Neural cell (in vitro differentiated cells): Measurements from ENCODE around the gene DDX47. TPM values are rescaled to one million over a fixed set of nuclear protein-coding genes. Genes with fewer than 3 reads are reported as not detected.

Experiments
- H2AFZ ChIP-seq: fragments of 200-600, 300-800 bp; sonication (generic), shearing (Covaris generic); 2 replicates; pipeline ENCODE4 v1.6.0; 2014; ENCODE audit warnings: low read depth, mild to moderate bottlenecking, antibody characterized with exemption, low read length, moderate library complexity
- H3F3A ChIP-seq: fragments of 200-600 bp; shearing (Covaris generic); 2 replicates; pipeline ENCODE4 v1.6.1; 2016; ENCODE audit warnings: mild to moderate bottlenecking, moderate library complexity, mixed read lengths, antibody characterized with exemption, low read length; ENCODE audit not compliant: insufficient read depth, poor library complexity, severe bottlenecking
- H3K27ac ChIP-seq: fragments of 200-600, 300-800 bp; sonication (generic), shearing (Covaris generic); 2 replicates; pipeline ENCODE4 v1.5.1; 2014; ENCODE audit warnings: mild to moderate bottlenecking, low read length, moderate library complexity
- H3K27me3 ChIP-seq: fragments of 300-800, 200-600 bp; sonication (generic), shearing (Covaris generic); 2 replicates; pipeline ENCODE4 v1.6.0; 2014; ENCODE audit warnings: mild to moderate bottlenecking, low read depth, low read length, moderate library complexity; ENCODE audit not compliant: insufficient read depth
- H3K36me3 ChIP-seq: fragments of 300-800, 200-600 bp; sonication (generic), shearing (Covaris generic); 2 replicates; pipeline ENCODE4 v1.5.1; 2014; ENCODE audit warnings: mild to moderate bottlenecking, antibody characterized with exemption, low read length, moderate library complexity; ENCODE audit not compliant: insufficient read depth
- H3K4me2 ChIP-seq: fragments of 300-800, 200-600 bp; sonication (generic), shearing (Covaris generic); 2 replicates; pipeline ENCODE4 v1.6.0; 2014; ENCODE audit warnings: mild to moderate bottlenecking, low read length
- H3K4me3 ChIP-seq: fragments of 300-800, 200-600 bp; sonication (generic), shearing (Covaris generic); 2 replicates; pipeline ENCODE4 v1.5.1; 2014; ENCODE audit warnings: mild to moderate bottlenecking, low read length, moderate library complexity
- H3K79me2 ChIP-seq: fragments of 200-600 bp; shearing (Covaris generic); replicated peaks from 2 replicates; pipeline ENCODE4 v1.6.0; 2014; ENCODE audit warnings: mild to moderate bottlenecking, low read length, moderate library complexity; ENCODE audit not compliant: insufficient read depth
- H3K9ac ChIP-seq: fragments of 300-800, 200-600 bp; sonication (generic), shearing (Covaris generic); 2 replicates; pipeline ENCODE4 v1.6.1; 2016; ENCODE audit warnings: mild to moderate bottlenecking, low read length, mixed read lengths
- H3K9me2 ChIP-seq: fragments of 200-600 bp; shearing (Covaris generic); 2 replicates; pipeline ENCODE4 v1.6.1; 2016; ENCODE audit warnings: mild to moderate bottlenecking, low read length, mixed read lengths; ENCODE audit not compliant: insufficient read depth
- H3K9me3 ChIP-seq: fragments of 200-600, 300-800 bp; sonication (generic), shearing (Covaris generic); 2 replicates; pipeline ENCODE4 v1.6.1; 2016; ENCODE audit warnings: mild to moderate bottlenecking, mixed run types, low read length, moderate library complexity, mixed read lengths
- H4K20me1 ChIP-seq: fragments of 200-600 bp; shearing (Covaris generic); 2 replicates; pipeline ENCODE4 v1.6.1; 2016; ENCODE audit warnings: mild to moderate bottlenecking, mixed run types; ENCODE audit not compliant: insufficient read depth
- CTCF ChIP-seq: fragments of 450-650 bp; IDR thresholded peaks from 2 replicates; pipeline ENCODE4 v1.5.1; 2014; ENCODE audit warnings: antibody characterized with exemption, mild to moderate bottlenecking, moderate library complexity; ENCODE audit not compliant: poor library complexity, severe bottlenecking
- EP300 ChIP-seq: fragments of 450-650 bp; conservative IDR thresholded peaks from 2 replicates; pipeline ENCODE4 v1.6.1; 2014; ENCODE audit warnings: antibody characterized with exemption, mild to moderate bottlenecking, moderate library complexity; ENCODE audit not compliant: poor library complexity, severe bottlenecking
- EZH2 ChIP-seq: fragments of 200-600, 300-800 bp; shearing (Covaris generic), sonication (generic); IDR thresholded peaks from 2 replicates; pipeline ENCODE4 v1.6.1; 2014; ENCODE audit warnings: antibody characterized with exemption, low read length, borderline replicate concordance, mild to moderate bottlenecking; ENCODE audit not compliant: insufficient read depth, poor library complexity, severe bottlenecking
- MXI1 ChIP-seq: fragments of 450-650 bp; conservative IDR thresholded peaks from 2 replicates; pipeline ENCODE4 v1.6.1; 2014; ENCODE audit warnings: antibody characterized with exemption, mild to moderate bottlenecking; ENCODE audit not compliant: poor library complexity, severe bottlenecking
- POLR2AphosphoS5 ChIP-seq: IDR thresholded peaks from 2 replicates; pipeline ENCODE4 v1.6.1; 2012
- RAD21 ChIP-seq: fragments of 450-650 bp; conservative IDR thresholded peaks from 2 replicates; pipeline ENCODE4 v1.6.1; 2014; ENCODE audit warnings: antibody characterized with exemption, mild to moderate bottlenecking, moderate library complexity
- SMC3 ChIP-seq: fragments of 450-650 bp; conservative IDR thresholded peaks from 2 replicates; pipeline ENCODE4 v1.6.1; 2014; ENCODE audit warnings: antibody characterized with exemption, mild to moderate bottlenecking, moderate library complexity; ENCODE audit not compliant: poor library complexity
- TAF1 ChIP-seq: IDR thresholded peaks from 2 replicates; pipeline ENCODE4 v1.6.1; 2012; ENCODE audit warnings: low read depth
- polyA plus RNA-seq: library from polyadenylated mRNA; depleted of rRNA; stranded (reverse); fragments of >200 nt; gene quantifications from 2 replicates; pipeline ENCODE4 v1.2.3, GENCODE V29; 2014
- TF ChIP-seq, protein P1 (sequence below): IDR thresholded peaks from 2 replicates; pipeline ENCODE4 v1.6.1; 2012; ENCODE audit warnings: borderline replicate concordance

DDX47 gene
- polyA plus RNA-seq, 1 donor from 2014 or later: 97.6 TPM

GRCh38 chr12:12853435-12853834 lies 40.3 kb downstream of the DDX47 start:
- Histone ChIP-seq H3K9ac (no peak overlapping the region), H3F3A (no peaks in the 10 kb centered on the region), H4K20me1 (no peaks in the 10 kb centered on the region), H3K79me2 (no peaks in the 10 kb centered on the region), H3K4me3 (no peak overlapping the region), H3K36me3 (no peaks in the 10 kb centered on the region), H3K27me3 (no peaks in the 10 kb centered on the region), H3K27ac (no peak overlapping the region), H3K9me2 (no peaks in the 10 kb centered on the region), H2AFZ (no peak overlapping the region), H3K4me2 (no peak overlapping the region), H3K9me3 (no peaks in the 10 kb centered on the region)
- TF ChIP-seq POLR2AphosphoS5 (no peak), EP300 (no peak), TAF1 (no peak), CTCF (no peak), MXI1 (no peak), EZH2 (no peak), SMC3 (no peak), RAD21 (no peak)
- TF ChIP-seq, protein P1, sequence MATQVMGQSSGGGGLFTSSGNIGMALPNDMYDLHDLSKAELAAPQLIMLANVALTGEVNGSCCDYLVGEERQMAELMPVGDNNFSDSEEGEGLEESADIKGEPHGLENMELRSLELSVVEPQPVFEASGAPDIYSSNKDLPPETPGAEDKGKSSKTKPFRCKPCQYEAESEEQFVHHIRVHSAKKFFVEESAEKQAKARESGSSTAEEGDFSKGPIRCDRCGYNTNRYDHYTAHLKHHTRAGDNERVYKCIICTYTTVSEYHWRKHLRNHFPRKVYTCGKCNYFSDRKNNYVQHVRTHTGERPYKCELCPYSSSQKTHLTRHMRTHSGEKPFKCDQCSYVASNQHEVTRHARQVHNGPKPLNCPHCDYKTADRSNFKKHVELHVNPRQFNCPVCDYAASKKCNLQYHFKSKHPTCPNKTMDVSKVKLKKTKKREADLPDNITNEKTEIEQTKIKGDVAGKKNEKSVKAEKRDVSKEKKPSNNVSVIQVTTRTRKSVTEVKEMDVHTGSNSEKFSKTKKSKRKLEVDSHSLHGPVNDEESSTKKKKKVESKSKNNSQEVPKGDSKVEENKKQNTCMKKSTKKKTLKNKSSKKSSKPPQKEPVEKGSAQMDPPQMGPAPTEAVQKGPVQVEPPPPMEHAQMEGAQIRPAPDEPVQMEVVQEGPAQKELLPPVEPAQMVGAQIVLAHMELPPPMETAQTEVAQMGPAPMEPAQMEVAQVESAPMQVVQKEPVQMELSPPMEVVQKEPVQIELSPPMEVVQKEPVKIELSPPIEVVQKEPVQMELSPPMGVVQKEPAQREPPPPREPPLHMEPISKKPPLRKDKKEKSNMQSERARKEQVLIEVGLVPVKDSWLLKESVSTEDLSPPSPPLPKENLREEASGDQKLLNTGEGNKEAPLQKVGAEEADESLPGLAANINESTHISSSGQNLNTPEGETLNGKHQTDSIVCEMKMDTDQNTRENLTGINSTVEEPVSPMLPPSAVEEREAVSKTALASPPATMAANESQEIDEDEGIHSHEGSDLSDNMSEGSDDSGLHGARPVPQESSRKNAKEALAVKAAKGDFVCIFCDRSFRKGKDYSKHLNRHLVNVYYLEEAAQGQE: no peak

DNA sequence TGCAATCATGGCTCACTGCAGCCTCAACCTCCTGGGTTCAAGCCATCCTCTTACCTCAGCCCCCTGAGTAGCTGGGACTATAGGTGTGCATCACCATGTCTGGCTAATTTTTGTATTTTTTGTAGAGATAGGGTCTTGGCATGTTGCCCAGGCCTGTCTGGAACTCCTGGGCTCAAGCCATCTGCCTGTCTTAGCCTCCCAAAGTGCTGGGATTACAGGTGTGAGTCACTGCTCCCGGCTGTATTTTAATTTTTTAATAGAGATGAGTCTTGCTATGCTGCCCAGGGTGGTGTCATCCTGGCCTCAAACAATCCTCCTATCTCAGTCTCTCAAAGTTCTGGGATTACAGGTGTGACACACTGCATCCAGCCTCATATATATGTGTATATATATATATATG lies 46.5 kb downstream of the DDX47 start:
- H3K9me3 ChIP-seq: no peaks in the 10 kb centered on the region
- H3K79me2 ChIP-seq: no peaks in the 10 kb centered on the region

More for the DNA sequence above, 46.5 kb downstream of the DDX47 start:
- TF ChIP-seq POLR2AphosphoS5 (no peak), EP300 (no peak), CTCF (no peak), MXI1 (no peak), SMC3 (no peak), TAF1 (no peak), RAD21 (no peak), EZH2 (no peak)
- TF ChIP-seq, protein P1: no peak
- no peak overlapping the region for H3K9ac ChIP-seq
- H3K27me3 ChIP-seq: no peaks in the 10 kb centered on the region
- H3K4me3 ChIP-seq: no peak overlapping the region
- no peaks in the 10 kb centered on the region for H3F3A ChIP-seq
- no peak overlapping the region for H2AFZ ChIP-seq
- no peaks in the 10 kb centered on the region for H3K36me3 ChIP-seq
- H3K27ac ChIP-seq: no peak overlapping the region
- no peak overlapping the region for H3K4me2 ChIP-seq
- H4K20me1 ChIP-seq: no peaks in the 10 kb centered on the region
- H3K9me2 ChIP-seq: no peaks in the 10 kb centered on the region
